ENCODE measurements around the gene TK1. TPM values are rescaled to one million over a fixed set of nuclear protein-coding genes. Genes with fewer than 3 reads are reported as not detected.

Gene TK1
- total RNA-seq, 4 donors from 2014 or later, result 1.1 to 8.8 (median 2.7) TPM

DNA sequence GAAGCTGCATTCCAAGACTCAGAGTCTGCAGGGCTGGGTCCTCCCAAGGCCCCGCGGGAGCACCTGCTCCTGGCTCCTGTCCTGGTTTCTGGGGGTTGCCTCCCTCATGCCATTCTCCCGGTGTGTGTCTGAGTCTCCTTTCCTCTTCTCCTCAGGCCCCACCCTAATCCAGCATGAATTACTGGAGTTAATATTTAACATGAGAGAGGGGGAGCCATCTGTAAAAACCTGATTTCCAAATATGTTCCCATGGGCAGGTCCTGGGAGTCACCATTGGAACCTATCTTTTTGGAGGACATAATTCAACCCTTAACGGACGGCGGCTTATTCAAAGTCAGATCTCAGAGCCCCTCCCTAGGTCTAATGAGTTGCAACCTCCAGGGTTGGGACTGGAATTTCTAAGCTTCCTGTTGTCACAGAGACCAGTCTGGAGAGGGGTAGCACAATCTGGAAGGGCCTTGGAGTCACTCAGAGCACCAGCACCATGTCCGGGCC lies 35.3 kb downstream of the TK1 start:
- TF ChIP-seq, protein P1, sequence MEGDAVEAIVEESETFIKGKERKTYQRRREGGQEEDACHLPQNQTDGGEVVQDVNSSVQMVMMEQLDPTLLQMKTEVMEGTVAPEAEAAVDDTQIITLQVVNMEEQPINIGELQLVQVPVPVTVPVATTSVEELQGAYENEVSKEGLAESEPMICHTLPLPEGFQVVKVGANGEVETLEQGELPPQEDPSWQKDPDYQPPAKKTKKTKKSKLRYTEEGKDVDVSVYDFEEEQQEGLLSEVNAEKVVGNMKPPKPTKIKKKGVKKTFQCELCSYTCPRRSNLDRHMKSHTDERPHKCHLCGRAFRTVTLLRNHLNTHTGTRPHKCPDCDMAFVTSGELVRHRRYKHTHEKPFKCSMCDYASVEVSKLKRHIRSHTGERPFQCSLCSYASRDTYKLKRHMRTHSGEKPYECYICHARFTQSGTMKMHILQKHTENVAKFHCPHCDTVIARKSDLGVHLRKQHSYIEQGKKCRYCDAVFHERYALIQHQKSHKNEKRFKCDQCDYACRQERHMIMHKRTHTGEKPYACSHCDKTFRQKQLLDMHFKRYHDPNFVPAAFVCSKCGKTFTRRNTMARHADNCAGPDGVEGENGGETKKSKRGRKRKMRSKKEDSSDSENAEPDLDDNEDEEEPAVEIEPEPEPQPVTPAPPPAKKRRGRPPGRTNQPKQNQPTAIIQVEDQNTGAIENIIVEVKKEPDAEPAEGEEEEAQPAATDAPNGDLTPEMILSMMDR (IDR thresholded peaks at IDR 0.05; ENCODE audit: low read depth), result no peak

DNA sequence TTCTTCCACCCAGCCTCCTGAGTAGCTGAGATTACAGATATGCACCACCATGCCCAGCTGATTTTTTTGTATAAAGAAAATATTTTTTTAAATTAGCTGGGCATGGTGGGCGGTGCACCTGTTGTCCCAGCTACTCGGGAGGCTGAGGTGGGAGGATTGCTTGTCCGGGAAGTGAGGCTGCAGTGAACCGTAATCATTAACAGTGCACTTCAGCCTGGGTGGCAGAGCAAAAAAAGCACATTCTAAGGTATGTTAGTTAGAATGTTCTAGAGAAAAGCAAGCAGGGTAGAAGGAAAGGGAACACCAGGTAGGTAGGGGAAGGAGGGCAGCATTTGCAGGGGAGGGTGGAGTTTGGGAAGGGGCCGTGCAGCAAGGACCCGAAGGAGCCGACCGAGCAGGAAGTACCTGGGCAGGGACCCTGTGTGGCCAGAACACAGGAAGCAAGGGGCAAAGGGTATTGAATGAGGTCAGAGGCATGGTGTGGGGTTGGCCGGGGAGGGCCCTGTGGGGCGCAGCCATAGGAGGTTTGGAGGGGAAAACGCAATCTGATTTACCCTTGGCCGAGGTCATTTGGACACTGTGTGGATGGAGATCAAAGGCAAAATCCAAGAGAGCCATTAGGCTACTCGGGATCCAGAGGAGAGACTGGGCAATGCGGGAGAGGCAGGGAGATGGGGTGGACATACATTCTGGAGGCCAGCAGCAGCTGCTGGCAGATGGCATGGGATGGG lies 38.4 kb downstream of the TK1 start:
- TF ChIP-seq, protein P1 (IDR thresholded peaks at IDR 0.05; ENCODE audit: low read depth), result no peak

DNA sequence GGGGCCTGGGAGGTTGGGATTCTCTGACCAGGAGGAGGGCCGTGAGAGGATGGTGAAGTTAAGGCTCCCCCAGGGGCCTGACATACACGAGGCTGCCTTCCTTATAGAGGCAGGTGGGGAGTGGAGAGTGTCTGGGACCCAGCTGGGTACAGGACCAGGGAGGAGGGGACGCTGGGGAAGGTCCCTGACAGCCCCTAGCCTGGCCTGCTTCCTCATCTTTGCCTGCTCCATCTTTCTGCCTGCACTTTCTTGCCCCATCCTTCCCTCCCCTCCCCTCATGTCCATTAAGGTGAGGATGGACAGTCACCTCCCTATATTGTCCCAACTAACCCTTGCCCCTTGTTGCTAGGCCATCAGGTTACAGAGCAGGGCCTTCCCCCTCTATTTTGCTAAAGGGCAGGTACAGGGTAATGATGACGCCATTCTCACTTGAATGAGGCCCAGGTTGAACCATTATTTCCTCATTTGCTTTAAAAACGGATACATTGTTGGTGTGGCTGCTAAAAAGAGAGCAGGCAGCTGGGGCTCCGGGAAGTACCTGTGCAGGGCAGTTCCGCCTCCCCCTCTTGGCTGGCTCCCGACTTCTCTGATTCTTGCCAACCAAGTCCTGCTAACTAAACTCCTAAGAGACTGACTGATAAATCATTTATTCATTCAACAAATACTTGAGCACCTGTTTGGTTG lies 39.4 kb downstream of the TK1 start:
- TF ChIP-seq, protein P1 (IDR thresholded peaks at IDR 0.05; ENCODE audit: low read depth), result no peak

DNA sequence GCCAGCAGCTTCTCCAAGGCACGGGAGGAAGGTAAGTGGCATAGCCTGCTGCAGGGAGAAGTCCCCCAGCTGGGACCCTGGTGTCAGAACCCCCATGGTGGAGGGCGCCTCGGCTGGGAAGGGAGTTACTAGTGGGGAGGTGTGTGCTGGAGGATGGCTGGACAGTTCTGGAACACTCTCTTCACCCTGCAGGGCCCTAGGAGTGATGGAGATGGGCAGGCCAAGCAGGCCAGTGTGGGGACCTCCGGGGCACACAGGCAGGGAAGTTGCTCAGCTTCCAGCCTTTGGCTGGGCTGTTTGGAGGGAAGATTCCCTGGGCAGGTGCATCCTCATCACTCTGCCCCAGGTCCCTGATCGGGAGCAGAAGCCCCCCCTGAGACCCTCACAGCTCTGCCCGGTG lies 40.0 kb downstream of the TK1 start:
- TF ChIP-seq, protein P1 (IDR thresholded peaks at IDR 0.05; ENCODE audit: low read depth), result no peak

DNA sequence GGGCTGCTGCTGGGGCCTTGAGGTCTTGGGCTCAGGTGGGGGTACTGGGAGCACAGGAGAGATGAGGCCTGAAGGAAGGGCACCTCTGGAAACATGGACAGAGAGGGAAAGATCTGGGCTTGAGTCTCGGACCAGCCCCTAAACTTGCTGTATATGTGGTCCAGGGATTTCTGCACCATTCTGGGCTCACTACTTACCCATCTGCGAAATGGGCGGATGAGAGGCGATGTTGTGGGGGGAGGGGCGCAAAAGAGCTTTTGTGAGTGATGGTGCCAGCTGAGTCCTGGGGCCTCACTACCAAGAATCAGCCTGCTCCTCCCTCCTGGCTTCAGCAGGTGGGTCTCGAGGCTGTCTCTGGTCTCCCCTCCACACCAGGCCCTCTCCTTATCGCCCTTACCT lies 40.4 kb downstream of the TK1 start:
- TF ChIP-seq, protein P1 (IDR thresholded peaks at IDR 0.05; ENCODE audit: low read depth), result no peak

DNA sequence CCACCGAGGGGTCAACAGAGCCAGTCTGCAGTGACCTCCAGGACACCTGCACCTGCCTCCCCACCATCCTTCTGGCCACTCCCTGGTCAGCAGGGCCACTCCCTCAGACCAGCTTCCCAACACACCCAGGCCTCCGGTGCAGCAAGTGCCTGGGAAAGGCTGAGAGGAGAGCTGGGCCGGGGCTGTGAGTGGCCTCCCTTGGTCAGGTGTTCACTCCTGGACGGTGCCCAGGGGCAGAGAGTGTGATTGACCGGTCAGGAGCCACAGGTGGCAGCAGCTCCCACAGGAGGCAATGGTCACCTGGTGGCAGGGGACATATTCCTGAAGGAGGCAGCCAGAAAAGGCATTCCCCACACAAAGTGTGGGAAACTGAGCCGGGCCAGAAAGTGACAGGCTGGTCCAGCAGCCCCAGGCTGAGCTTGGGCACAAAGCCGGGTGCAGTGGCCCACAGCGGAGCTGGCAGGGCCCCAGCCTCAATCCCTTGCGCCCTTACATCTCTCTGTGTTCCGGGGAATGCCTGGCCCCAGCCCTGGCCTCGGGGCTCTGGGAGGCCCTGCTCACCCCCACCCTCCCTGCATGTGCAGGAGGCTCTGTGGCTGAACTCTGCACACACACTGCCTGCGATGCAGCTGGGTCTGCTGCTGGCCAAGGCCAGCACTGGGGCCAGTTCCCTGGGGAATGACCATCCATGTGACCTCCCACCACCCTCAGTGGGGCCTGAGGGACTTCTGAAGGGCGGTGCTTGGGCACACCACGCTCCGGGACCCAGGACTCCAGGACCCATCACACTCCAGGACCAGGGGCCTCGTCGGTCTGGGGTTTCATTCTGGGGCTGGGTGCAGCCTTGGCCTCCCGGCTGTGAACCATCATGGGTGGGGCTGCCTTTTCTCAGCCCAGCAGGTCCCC lies 41.9 kb downstream of the TK1 start:
- TF ChIP-seq, protein P1 (IDR thresholded peaks at IDR 0.05; ENCODE audit: low read depth), result no peak

All from subcutaneous adipose tissue (tissue), 4 donors.